Caco-2 (cell line): ENCODE data around the gene DUSP6. TPM values are rescaled to one million over a fixed set of nuclear protein-coding genes. Genes with fewer than 3 reads are reported as not detected.

Experiments
- Bru-seq: library from RNA; stranded (reverse); fragments of 400-500 nt; gene quantifications from one replicate; lab custom pipeline; 2021; lab: Mats Ljungman, UMichigan
- BruChase-seq, 2 experiments: library from RNA; stranded (reverse); fragments of 400-500 nt; gene quantifications; one replicate each; lab custom pipeline; 2021; lab: Mats Ljungman, UMichigan
- BruUV-seq: library from RNA; stranded (reverse); fragments of 400-500 nt; replicated peaks from 2 replicates; lab custom pipeline; 2021; lab: Mats Ljungman, UMichigan
- CTCF ChIA-PET: fragments of 300-600 bp; sonication (Branson Sonifier 250); formaldehyde crosslinking; loops from one replicate; lab custom pipeline; 2022; ENCODE audit warnings: antibody characterized with exemption; lab: Charles Lee
- POLR2A ChIA-PET: fragments of 300-600 bp; sonication (Branson Sonifier 250); formaldehyde crosslinking; loops from one replicate; lab custom pipeline; 2022; ENCODE audit warnings: antibody characterized with exemption; lab: Charles Lee
- DNase-seq, 2 experiments: peaks; one replicate each; pipeline versions ENCODE4 v3.0.0 to v3.0.0-alpha.2; 2020 to 2022
- H3K27me3 ChIP-seq: replicated peaks from 2 replicates; pipeline ENCODE4 v1.6.0; 2011; ENCODE audit warnings: low read length; ENCODE audit not compliant: control insufficient read depth, insufficient read depth
- H3K36me3 ChIP-seq: 2 replicates; pipeline ENCODE4 v1.5.1; 2011; ENCODE audit warnings: low read length; ENCODE audit not compliant: control insufficient read depth, insufficient read depth
- H3K4me1 ChIP-seq: fragments of 250-450 bp; sonication (Bioruptor Pico); 2 replicates; pipeline ENCODE4 v1.5.1; 2020; ENCODE audit warnings: mild to moderate bottlenecking
- H3K4me3 ChIP-seq: 2 replicates; pipeline ENCODE4 v1.5.1; 2011; ENCODE audit warnings: low read depth, mild to moderate bottlenecking, control low read depth, low read length
- H3K9me3 ChIP-seq: fragments of 250-450 bp; sonication (Bioruptor Pico); 2 replicates; pipeline ENCODE4 v1.5.1; 2020; ENCODE audit warnings: mild to moderate bottlenecking, moderate library complexity
- H3K27ac Mint-ChIP-seq: one replicate; pipeline ENCODE4 v1.8.0; 2022; ENCODE audit warnings: mixed read lengths; ENCODE audit not compliant: unreplicated experiment
- H3K27me3 Mint-ChIP-seq: one replicate; pipeline ENCODE4 v1.8.0; 2022; ENCODE audit warnings: mixed read lengths; ENCODE audit not compliant: insufficient read depth, unreplicated experiment
- H3K36me3 Mint-ChIP-seq: one replicate; pipeline ENCODE4 v1.8.0; 2022; ENCODE audit warnings: mild to moderate bottlenecking, mixed read lengths; ENCODE audit not compliant: insufficient read depth, unreplicated experiment
- H3K4me1 Mint-ChIP-seq: one replicate; pipeline ENCODE4 v1.8.0; 2022; ENCODE audit warnings: low read depth, mixed read lengths; ENCODE audit not compliant: unreplicated experiment
- H3K4me3 Mint-ChIP-seq: one replicate; pipeline ENCODE4 v1.8.0; 2022; ENCODE audit warnings: mild to moderate bottlenecking, moderate library complexity, mixed read lengths; ENCODE audit not compliant: unreplicated experiment
- H3K9me3 Mint-ChIP-seq: one replicate; pipeline ENCODE4 v1.8.0; 2022; ENCODE audit warnings: mixed read lengths; ENCODE audit not compliant: unreplicated experiment
- CTCF ChIP-seq, 2 experiments: fragments of 200-600 bp in 1 of 2; IDR thresholded peaks; 1 replicate in 1 of 2; 2 replicates in 1 of 2; pipeline versions ENCODE4 v1.5.1 to v1.8.0; 2011 to 2022; ENCODE audit warnings: antibody characterized with exemption in 1 of 2, control low read depth in 1 of 2, inconsistent platforms in 1 of 2, low read depth in 1 of 2, low read length in 1 of 2, mild to moderate bottlenecking in 1 of 2, moderate library complexity in 1 of 2; ENCODE audit not compliant: insufficient read depth in 1 of 2, severe bottlenecking in 1 of 2, unreplicated experiment in 1 of 2
- intact Hi-C: fragments of 100-400 bp; cut with micrococcal nuclease; formaldehyde crosslinking; loops from one replicate; pipeline ENCODE4 v1.10.0; 2022; ENCODE audit not compliant: unreplicated experiment
- long read RNA-seq: library from polyadenylated mRNA; stranded (forward); transcript quantifications from one replicate; pipeline ENCODE4 v2.0.0, GENCODE V29; 2022
- total RNA-seq: library from RNA; stranded (reverse); gene quantifications from 2 replicates; pipeline ENCODE4 v1.2.3, GENCODE V29; 2022

DUSP6 gene, protein sequence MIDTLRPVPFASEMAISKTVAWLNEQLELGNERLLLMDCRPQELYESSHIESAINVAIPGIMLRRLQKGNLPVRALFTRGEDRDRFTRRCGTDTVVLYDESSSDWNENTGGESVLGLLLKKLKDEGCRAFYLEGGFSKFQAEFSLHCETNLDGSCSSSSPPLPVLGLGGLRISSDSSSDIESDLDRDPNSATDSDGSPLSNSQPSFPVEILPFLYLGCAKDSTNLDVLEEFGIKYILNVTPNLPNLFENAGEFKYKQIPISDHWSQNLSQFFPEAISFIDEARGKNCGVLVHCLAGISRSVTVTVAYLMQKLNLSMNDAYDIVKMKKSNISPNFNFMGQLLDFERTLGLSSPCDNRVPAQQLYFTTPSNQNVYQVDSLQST
- 22.4 and 30.8 TPM in 2 replicates for total RNA-seq
- percentile 95 among the genes with signal in this experiment for Bru-seq, nascent RNA
- BruChase-seq, experiment 1, labeled RNA remaining after a 2-hour chase, result percentile 79 among the genes with signal in this experiment
- percentile 66 among the genes with signal in this experiment for BruChase-seq, experiment 2, labeled RNA remaining after a 6-hour chase
- long read RNA-seq, full-length matches to known transcripts, result 20 of 28 reads
- long read RNA-seq, partial matches to known transcripts, result 1 of 28 reads
- long read RNA-seq, other reads (novel, unspliced or antisense), result 7 of 28 reads

DNA sequence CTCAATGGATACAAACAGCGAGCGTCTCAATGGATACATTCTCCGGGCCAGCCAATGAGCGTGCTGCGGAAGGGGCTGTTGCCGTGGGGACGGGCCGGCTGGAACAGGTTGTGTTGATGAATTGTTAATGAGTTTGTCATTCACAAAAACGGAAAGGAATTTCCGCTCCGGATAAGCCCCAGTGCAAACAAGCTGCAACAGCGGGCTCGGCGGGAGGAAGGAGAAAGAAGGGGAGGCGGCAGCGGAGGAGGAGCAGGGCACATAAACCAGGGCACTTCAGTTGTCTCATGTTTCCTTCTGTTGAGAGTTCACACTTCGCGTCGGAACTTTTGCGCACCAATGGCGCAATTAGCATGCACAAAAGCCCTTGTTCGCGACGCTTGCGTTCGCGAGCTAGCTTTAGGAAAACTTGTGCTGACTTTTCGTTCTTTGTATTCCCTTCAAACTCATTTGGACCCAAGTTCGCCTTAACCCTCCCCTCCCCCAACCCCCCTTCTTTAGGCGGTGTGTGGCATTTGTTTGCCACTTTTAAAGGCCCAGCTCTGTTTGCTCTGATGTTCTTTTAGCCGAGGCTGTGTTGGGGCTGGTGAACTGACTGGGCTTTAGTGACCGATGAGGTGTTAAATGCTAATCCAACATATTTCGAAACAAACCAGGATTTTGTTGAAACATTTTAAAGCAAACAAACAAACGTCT lies at the start of gene DUSP6:
Gene DUSP6 (minus strand): TSS at position 10 of the 696 bp plus-strand sequence. CDS start 462 bp downstream, outside the sequence.
- intact Hi-C loops, result loop anchor here (1.0 to 10.0 kb wide), 13 partner anchors 18 to 428 kb away; partner anchors contain the start of genes ATP2B1 and GALNT4
- ChIA-PET POLR2A (interaction anchor here (0.5 to 3.8 kb wide), 13 partner anchors 16 to 788 kb away, joined by 3 to 82 read pairs (median 5); no protein-coding TSS in a partner anchor), CTCF (interaction anchor here (1.9 to 2.2 kb wide), 2 partner anchors 11 to 26 kb away, joined by 5 to 9 read pairs; no protein-coding TSS in a partner anchor)
- Mint-ChIP-seq H3K4me1 (peaks cover 21% of the 10 kb centered on the region), H3K36me3 (peaks cover 73% of the 10 kb centered on the region), H3K9me3 (no peaks in the 10 kb centered on the region), H3K27ac (peak within 1 kb of the TSS; percentile 98), H3K4me3 (peak within 1 kb of the TSS; percentile 80), H3K27me3 (no peaks in the 10 kb centered on the region)
- Histone ChIP-seq H3K4me1 (peaks cover 25% of the 10 kb centered on the region), H3K27me3 (no peaks in the 10 kb centered on the region), H3K36me3 (no peaks in the 10 kb centered on the region), H3K4me3 (peak within 1 kb of the TSS; percentile 84), H3K9me3 (no peaks in the 10 kb centered on the region)
- BruUV-seq, result no TSS peak
- no peak for TF ChIP-seq CTCF (IDR thresholded peaks at IDR 0.05; ENCODE audit: insufficient read depth in 1 of 2, low read depth in 1 of 2, low read length in 1 of 2, severe bottlenecking in 1 of 2, unreplicated experiment in 1 of 2)
- DNase-seq, result peak; percentile 95 to 98

- Histone ChIP-seq H3K4me1 (peaks cover 7% of the 10 kb centered on the region), H3K9me3 (no peaks in the 10 kb centered on the region), H3K4me3 (no peak overlapping the region), H3K36me3 (no peaks in the 10 kb centered on the region), H3K27me3 (no peaks in the 10 kb centered on the region)
- peaks cover 8% of the 10 kb centered on the region for H3K4me1 Mint-ChIP-seq
- H3K9me3 Mint-ChIP-seq, result peaks cover 10% of the 10 kb centered on the region
- BruUV-seq, result no TSS peak
- no peak for DNase-seq
- CTCF ChIA-PET, result no interaction called here
- no peaks in the 10 kb centered on the region for H3K36me3 Mint-ChIP-seq
- H3K27ac Mint-ChIP-seq, result no peak overlapping the region
- H3K27me3 Mint-ChIP-seq, result no peaks in the 10 kb centered on the region
- intact Hi-C loops, result no loop called here
- no peak overlapping the region for H3K4me3 Mint-ChIP-seq
- POLR2A ChIA-PET, result no interaction called here
- no peak for TF ChIP-seq CTCF (IDR thresholded peaks at IDR 0.05; ENCODE audit: insufficient read depth in 1 of 2, low read depth in 1 of 2, low read length in 1 of 2, severe bottlenecking in 1 of 2, unreplicated experiment in 1 of 2)
Observed at GRCh38 chr12:89401433-89402058, 49.2 kb upstream of the DUSP6 start.
